HG03175 (cell line): ENCODE data around the gene EML1.

ENCODE experiments used
- ATAC-seq: cut with Tn5 transposase; IDR thresholded peaks from one replicate; pipeline ENCODE4 v1.9.1; 2021; ENCODE audit warnings: mild to moderate bottlenecking, moderate library complexity; ENCODE audit not compliant: unreplicated experiment

EML1 gene

GRCh38 chr14:99821519-99822508 is 28.6 kb downstream of the EML1 start:
- no peak for ATAC-seq

DNA sequence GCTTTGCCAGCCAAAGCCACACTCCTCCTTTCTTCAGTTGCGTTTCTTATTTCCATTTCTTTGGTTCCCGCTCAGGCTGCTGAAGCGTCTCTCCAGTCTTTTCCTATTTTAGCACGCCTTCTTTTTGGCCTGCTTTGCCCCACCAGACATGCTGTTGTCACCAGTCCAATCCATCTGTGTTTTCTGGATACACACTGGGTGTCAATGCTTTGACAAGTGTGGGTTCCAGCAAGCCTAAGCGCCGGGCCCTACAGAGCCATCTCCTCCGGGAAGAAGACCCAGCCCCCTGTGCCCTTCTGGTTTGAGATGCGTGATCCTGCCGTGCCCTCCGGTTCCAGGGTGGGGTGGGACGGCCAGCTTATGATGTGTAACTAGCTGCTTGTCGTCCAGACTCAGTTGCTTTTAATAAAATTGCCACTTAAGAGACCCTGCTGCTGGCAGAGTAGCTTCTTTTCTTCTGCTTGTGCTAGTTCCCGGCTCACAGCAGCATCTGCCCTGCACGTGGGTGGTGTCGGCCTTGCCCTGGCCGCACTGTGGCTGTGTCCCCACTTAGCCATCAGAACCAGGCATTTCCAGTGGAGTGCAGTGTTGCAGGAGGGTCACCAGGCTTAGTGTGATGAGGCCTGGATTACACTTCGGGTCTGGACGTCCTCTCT is 29.7 kb downstream of the EML1 start:
- no peak for ATAC-seq

DNA sequence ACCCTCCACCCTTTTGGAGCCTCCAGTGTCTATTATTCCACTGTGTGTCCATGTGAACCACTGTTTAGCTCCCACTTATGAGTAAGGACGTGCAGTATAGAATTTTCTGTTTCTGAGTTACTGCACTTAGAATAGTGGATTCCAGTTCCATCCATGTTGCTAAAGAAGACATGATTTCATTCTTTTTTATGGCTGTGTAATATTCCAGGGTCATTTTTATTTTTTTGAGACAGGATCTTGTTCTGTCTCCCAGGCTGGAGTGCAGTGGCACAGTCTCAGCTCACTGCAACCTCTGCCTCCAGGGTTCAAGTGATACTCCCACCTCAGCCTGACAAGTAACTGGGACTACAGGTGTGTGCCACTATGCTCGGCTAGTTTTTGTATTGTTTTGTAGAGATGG is 31.6 kb downstream of the EML1 start:
- ATAC-seq: no peak

- no peak for ATAC-seq
Measured at GRCh38 chr14:99829450-99829849, 36.2 kb downstream of the EML1 start.

GRCh38 chr14:99831303-99831702 is 38.1 kb downstream of the EML1 start:
- ATAC-seq: no peak

GRCh38 chr14:99831903-99832685 is 38.9 kb downstream of the EML1 start:
- ATAC-seq: no peak

GRCh38 chr14:99837822-99838221 is 44.6 kb downstream of the EML1 start:
- ATAC-seq: no peak

GRCh38 chr14:99838639-99839134 is 45.5 kb downstream of the EML1 start:
- ATAC-seq: no peak

DNA sequence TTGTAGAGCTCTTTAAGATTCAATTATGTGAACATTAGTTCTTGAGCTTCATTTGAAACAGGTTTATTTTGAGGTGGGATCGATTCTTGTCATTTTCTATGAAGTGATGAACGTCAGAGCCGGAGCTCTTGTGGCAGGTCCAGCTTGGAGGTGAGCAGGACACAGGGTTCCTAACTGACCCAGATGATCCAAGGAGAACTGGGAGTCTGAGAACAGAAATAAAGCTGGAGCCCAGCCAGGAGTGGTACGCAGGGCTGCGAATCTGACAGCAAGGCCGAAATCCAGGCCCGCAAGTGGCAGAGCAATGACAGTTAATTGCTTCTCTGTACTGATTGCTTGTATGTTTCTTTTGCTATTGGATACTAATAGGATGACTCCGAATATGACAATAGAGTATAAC is 46.5 kb downstream of the EML1 start:
- no peak for ATAC-seq

GRCh38 chr14:99840265-99840664 is 47.1 kb downstream of the EML1 start:
- no peak for ATAC-seq

DNA sequence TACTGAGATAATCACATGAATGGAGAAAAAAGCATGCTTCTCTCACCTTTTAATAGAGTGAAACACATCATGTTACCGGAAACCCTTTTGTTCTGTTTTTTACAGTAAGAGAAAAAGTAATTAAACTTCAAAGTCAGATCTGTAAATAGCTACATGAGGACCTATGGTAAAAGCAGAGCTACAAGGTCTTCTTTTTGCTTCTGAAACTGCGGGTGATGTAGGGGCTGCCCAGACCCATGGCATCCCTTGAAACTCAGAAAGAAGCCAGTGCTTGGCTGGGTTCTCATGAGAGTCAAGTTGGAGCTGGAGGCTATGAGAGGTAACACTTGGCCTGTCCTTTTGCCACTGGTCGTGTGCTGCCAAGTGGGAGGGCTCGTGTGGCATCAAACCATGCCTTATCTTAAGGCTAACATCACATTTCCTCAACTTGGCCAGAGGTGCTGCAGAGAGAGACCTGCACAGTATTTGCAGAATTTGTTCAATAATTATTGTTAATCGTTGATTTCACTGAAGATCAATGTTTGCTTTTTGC is 47.6 kb downstream of the EML1 start:
- no peak for ATAC-seq

DNA sequence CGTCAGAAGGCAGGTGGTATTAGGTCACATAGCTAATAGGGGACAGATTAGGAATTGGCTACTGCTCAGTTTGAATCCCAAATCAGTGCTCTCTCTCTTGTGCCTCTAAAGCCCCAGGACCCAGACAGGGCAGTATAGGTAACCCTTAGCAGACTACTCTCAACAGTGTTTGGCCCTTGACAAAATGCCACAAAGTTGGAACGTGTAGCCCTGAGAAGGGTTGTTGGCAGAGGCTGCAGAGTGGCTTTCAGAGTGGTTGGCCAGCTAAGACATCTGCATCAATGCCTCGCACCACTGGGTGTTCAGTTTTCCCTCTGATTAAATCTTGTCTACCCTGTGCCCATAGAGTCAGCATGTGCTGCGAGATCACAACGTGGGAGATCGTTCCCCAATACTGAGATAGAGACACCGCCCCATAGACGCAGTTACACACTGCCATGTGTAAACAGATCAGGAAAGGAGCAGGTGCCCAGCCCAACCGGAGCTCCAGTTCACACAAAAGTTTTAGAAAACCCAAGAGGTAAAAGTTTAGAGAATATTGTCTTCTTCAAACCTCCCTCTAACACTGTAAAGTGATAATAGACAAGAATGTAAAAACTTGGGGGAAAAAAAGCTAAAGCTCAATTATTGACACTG is 48.3 kb downstream of the EML1 start:
- ATAC-seq: no peak

DNA sequence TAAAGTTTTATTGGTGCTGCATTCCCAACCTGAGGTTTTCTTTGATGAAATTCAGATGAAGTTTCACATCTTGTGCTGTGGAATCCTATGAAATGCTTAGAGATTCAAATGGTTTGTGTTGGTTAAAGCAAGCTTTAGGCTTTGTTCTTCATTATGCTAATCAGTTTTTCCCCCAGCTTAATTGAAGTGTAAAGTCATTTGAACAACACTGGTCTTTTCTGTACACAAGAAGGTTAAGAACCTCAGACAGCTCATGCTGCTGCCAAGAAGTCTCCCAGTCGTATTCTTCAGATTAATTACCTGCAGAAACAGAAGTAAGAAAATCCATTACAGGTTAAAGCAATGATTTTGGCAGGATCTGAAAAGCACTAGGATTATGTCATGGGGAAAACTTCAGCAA is 48.9 kb downstream of the EML1 start:
- ATAC-seq: no peak

DNA sequence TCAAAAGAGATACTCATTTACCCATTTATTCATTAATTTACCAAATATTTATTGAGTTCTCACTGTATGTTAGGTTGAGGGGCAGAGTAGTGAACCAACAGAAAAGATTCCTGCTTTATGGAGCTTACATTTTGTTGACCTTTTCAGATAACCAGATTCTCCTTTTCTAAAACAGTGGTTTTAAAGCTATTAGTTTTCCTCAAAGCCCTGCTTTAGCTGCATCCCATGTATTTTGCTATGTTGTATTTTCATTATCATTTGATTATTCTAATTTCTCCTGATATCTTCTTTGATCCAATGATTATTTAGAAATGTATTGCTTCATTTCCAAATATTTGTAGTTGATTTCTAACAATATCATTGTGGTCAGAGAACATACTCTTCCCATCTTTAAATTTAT is 53.6 kb downstream of the EML1 start:
- ATAC-seq: no peak

DNA sequence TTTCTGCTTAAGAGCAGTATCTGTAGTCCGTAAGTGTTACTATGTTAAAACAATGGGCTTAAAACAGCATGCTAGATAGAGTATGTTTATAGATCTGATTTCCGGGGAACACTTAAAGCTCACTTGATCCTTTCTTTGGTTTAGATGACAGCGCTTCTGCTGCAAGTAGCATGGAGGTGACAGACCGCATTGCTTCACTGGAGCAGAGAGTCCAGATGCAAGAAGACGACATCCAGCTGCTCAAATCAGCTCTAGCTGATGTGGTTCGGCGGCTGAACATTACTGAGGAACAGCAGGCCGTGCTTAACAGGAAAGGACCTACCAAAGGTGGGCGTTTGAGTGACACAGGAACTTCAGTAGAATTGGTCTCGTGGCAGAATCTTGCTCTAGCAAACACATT is 57.5 kb downstream of the EML1 start:
- no peak for ATAC-seq

GRCh38 chr14:99852578-99852977 is 59.4 kb downstream of the EML1 start:
- no peak for ATAC-seq

DNA sequence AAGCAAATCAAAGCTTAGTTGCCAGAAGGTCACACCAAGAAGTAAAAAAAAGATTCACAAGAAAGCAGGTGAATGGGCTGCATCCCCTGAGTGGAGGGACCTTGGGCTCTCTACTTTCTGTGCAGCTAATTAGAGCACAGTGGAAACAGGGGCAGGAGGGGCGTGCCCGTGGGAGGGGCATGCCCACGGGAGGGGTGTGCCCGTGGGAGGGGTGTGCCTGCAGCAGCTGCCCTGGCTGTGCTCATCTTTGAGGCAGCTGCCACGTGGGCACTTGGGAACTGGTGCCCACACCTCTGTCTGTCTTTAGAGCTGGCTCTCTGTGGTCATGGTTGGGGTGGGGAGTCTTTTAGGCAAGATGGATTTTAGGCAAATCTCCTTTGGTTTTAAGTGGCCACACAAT is 60.0 kb downstream of the EML1 start:
- ATAC-seq: no peak

DNA sequence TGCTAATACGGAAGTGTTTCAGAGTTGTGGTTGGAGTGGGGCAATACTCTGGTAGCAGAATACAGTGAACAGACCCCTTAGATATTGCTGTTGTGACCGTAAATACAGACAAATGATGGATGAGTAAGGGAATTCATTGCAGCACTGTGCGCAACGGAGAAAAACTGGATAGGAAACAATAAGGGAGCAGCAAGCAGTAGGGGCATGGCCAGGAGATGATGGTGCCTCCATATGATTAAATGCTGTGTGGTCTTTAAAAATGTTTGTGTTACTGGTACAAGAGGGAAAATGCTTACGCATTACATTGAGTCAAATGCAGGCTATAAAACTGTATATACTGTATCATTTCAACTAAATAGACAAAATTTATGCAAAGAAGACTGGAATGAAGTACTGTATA is 61.6 kb downstream of the EML1 start:
- no peak for ATAC-seq

- ATAC-seq: no peak
Measured at GRCh38 chr14:99855271-99855670, 62.1 kb downstream of the EML1 start.

DNA sequence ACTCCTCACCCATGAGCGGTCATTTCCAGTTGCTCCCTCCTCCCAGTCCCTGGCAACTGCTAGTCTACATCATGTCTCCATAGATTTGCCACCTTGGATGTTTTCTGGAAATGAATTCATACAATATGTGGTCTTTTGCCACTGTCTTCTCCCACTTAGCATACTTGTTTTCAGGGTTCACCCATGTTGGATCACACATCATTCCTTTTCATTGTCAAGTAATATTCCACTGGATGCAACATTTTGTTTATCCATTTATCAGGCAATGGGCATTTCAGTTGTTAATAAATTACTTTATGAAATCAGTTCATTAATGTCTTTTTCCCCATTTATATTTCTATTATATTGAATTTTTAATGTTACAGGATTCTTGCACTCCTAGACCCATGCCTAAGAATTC is 64.3 kb downstream of the EML1 start:
- no peak for ATAC-seq

DNA sequence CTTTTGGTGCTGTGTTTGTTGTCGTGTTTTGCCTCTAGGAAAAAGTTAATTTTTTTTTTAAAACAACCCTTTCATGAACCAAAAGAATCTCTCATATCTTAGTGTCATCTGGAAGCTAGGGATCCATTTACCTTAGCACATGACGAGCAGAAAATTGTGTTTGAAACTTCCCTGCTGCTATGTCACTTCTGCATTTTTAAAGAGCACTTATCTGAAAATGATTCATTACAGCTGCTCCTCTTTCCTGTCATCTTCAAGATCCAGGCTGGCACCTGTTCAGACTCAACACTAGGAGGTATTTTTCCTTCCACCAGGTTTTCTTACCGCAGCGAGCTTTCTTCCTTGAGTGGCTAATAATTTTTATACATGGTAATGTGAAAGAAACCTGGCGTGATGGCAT is 67.0 kb downstream of the EML1 start:
- ATAC-seq: no peak
